ENCODE results near the gene LAMTOR1.

GRCh38 chr11:72075109-72075508 lies 28.0 kb downstream of the LAMTOR1 start:
- TF ChIP-seq EZH2 (IDR thresholded peaks at IDR 0.05; ENCODE audit: borderline replicate concordance, insufficient read depth, low read depth, low read length, poor library complexity, severe bottlenecking), result no peak
- TF ChIP-seq CTCF (IDR thresholded peaks at IDR 0.05), result no peak

Measured in B cell (primary cell).